GM23248 (cell line): Measurements from ENCODE around the gene ADCY2.

Experiments used
- EZH2 ChIP-seq: fragments of 200-600 bp; sonication (generic); IDR thresholded peaks from 2 replicates; pipeline ENCODE4 v1.6.1; 2018; ENCODE audit warnings: antibody characterized with exemption, mild to moderate bottlenecking; ENCODE audit not compliant: insufficient read depth, poor library complexity, severe bottlenecking
- EZH2phosphoT487 ChIP-seq: fragments of 200-600 bp; sonication (generic); IDR thresholded peaks from 2 replicates; pipeline ENCODE4 v1.6.1; 2018; ENCODE audit warnings: antibody characterized with exemption, moderate library complexity, mild to moderate bottlenecking, low read depth; ENCODE audit not compliant: insufficient read depth

- no peak for TF ChIP-seq EZH2phosphoT487
- no peak for TF ChIP-seq EZH2
Measured at GRCh38 chr5:7500256-7500655, 104.3 kb downstream of the ADCY2 start.
